GM13977 (cell line): ENCODE results near the gene CEP55.

ENCODE experiments used
- DNase-seq: peaks from one replicate; pipeline ENCODE4 v3.0.0; 2012; ENCODE audit warnings: low spot score
- in situ Hi-C: fragments of 300-500 bp; cut with MboI; formaldehyde crosslinking; loops from one replicate; pipeline ENCODE4 v1.12.0; 2022; ENCODE audit warnings: low sequenced_read_pairs, low pct_unique_long_range_greater_than_20kb, mixed read lengths, inconsistent platforms; ENCODE audit not compliant: unreplicated experiment
- TF ChIP-seq, protein P1 (sequence below): IDR thresholded peaks from 2 replicates; pipeline ENCODE4 v1.5.1; 2012; ENCODE audit warnings: mild to moderate bottlenecking, control low read depth; ENCODE audit not compliant: insufficient read depth; ENCODE audit errors: extremely low read depth, missing control alignments

The CEP55 gene

DNA sequence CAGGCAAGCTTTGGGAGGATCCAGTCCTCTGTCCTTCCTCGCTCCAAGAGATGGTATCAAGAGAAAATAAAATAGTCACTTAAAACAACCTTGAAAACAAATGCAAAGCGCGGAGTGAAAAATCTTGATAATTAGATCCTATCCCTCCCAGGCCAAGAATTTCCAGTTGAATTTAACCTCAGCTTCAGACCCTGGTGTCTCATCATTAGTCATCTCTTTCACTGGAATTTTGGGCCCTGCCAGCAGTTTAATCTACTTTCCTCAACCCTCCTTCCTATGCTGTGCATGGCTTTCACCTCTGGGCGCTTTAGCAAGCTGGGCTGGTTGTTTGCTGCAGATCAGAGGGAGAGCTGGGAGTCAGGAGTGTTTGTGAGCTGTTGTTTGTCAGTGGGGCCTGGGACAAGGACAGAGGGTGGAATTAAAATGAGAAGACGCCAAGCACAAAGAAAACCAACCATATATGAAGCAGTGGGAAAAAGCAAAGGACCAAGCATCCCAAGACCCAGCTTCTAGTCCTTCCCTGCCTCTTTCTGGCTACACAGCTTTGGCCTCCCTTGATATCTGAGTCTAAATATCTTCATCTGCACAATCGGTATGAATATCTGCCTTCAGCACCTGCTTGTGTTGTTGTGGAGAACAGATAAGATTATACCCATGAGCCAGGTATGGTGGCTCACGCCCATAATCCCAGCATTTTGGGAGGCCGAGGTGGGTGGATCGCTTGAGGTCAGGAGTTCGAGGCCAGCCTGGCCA lies 27.8 kb upstream of the CEP55 start:
- DNase-seq: no peak
- in situ Hi-C loops: no loop called here
- TF ChIP-seq, protein P1, sequence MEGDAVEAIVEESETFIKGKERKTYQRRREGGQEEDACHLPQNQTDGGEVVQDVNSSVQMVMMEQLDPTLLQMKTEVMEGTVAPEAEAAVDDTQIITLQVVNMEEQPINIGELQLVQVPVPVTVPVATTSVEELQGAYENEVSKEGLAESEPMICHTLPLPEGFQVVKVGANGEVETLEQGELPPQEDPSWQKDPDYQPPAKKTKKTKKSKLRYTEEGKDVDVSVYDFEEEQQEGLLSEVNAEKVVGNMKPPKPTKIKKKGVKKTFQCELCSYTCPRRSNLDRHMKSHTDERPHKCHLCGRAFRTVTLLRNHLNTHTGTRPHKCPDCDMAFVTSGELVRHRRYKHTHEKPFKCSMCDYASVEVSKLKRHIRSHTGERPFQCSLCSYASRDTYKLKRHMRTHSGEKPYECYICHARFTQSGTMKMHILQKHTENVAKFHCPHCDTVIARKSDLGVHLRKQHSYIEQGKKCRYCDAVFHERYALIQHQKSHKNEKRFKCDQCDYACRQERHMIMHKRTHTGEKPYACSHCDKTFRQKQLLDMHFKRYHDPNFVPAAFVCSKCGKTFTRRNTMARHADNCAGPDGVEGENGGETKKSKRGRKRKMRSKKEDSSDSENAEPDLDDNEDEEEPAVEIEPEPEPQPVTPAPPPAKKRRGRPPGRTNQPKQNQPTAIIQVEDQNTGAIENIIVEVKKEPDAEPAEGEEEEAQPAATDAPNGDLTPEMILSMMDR: no peak

DNA sequence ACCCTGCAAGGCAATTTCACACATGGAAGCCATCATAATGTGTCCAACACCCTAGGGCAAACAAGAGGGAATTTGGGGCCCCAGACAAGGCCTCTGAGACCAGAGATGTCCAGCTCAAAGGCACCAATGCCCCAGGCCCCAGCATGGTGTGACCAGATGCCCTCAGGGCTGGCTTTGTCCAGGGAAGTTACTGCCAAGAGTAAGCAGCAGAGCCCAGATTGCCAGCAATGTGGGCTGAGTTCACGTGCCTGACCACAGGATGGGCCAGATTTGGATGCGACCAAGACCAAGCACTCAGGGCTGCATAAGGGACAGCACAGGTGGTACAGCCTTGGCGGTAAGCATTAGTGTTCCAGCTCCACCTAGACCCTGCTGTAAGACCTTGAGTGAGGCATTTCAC lies 27.0 kb upstream of the CEP55 start:
- in situ Hi-C loops: no loop called here
- TF ChIP-seq, protein P1: no peak
- DNase-seq: no peak

DNA sequence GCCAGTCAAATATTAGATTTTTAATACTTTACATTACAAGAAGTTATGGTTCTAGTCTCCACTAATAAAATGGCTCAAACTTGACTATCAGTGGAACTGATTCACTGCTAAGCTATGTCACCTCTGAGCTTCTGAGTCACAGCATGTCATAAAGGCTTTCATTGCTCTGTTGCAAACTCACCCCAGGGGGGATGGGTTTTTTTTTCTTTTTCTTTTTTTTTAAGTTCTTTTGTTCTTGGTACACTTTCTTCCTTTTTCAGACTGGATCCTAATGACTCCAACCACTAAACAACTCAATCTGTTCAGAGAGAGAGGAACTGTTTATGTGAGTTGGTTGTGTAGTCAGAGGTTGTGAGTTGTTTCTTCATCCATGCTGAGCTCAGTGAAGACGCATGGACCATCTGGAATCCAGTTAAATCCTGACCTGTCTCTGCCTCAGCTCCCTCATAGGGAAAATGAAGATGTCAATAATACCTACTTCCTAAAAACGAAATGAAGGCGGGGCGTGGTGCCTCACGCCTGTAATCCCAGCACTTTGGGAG lies 25.2 kb upstream of the CEP55 start:
- in situ Hi-C loops: loop anchor here (10.0 kb wide), 1 partner anchor 86 kb away; no protein-coding TSS in a partner anchor
- DNase-seq: no peak
- TF ChIP-seq, protein P1: no peak

DNA sequence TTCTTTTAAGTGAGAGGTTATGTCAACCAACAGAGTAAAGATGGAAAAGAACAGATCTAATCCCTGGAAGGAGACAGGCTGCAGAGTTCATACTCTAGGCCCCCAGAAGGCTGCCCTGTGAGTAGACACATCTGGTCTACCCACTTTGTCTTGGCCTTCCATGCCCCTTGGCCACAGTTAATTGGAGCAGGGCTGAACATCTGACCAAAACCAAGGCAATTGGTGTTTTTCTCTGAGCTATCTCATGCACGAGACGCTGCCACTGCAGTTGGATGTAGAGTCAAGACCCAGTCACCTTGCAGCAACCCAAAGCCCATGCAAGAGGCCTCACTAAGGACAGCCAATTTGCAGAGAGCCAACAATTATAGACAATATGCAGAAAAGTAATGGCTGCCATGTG lies 23.3 kb upstream of the CEP55 start:
- no peak for DNase-seq
- in situ Hi-C loops: loop anchor here (10.0 kb wide), 1 partner anchor 88 kb away; no protein-coding TSS in a partner anchor
- TF ChIP-seq, protein P1: no peak

DNA sequence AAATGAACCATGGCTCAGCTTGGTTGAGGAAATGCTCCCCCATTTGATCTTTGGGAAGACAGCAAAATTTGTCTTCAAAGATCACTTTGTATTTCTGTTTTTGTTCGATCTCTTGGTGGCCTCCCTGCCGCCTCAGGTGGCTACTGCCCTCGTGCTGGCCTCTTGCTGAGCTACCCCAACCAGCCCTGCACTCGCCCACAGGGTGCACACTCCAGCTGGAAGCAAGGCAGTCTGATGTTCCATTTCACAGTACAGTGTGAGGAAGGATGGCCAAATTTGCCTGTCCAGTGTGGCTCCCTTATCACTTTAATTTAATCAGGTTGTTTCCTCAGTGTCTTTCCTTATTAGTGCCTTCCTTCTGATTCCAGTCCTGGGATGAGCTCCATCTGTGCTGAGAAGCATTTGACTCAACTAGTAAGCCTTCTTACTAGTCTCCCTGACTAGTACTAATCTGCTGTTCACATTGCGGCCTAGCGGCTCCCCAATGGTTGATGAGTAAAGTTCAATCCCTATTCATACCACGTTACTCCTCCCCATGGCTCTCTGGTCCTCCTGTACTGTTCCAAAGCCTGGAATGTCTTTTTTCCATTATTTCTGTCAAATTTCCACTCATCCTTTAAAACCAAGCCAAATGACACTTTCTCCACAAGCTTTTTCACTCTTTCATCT lies 22.5 kb upstream of the CEP55 start:
- TF ChIP-seq, protein P1: no peak
- in situ Hi-C loops: loop anchor here (10.0 kb wide), 1 partner anchor 89 kb away; no protein-coding TSS in a partner anchor
- no peak for DNase-seq

DNA sequence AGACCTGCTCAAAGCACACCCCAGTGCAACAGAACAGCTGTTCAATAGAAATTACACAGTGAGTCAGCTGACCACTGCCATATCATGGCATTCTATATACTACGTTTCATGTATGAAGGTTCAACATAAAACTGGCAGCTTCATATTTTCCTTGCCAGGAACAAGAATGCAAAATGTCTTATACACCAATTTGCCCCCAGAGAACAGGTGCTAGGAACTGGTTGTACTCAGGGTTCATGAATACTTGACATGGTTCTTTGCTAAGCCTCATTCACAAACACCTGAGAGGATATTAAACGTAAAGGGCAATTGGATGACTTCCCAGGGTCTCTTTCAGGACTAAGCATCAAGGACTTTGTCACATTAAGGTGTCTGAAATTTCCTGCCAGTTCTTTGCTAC lies 21.2 kb upstream of the CEP55 start:
- DNase-seq: no peak
- in situ Hi-C loops: loop anchor here (10.0 to 25.0 kb wide), 2 partner anchors 90 to 388 kb away; no protein-coding TSS in a partner anchor
- TF ChIP-seq, protein P1: no peak
